ENCODE measurements around the gene TGM5. TPM values are rescaled to one million over a fixed set of nuclear protein-coding genes. Genes with fewer than 3 reads are reported as not detected.

The TGM5 gene
- total and polyA plus RNA-seq, 2 donors (not counting 3 experiments of a cell fraction or from before 2014, with no cell fraction given), result not detected

DNA sequence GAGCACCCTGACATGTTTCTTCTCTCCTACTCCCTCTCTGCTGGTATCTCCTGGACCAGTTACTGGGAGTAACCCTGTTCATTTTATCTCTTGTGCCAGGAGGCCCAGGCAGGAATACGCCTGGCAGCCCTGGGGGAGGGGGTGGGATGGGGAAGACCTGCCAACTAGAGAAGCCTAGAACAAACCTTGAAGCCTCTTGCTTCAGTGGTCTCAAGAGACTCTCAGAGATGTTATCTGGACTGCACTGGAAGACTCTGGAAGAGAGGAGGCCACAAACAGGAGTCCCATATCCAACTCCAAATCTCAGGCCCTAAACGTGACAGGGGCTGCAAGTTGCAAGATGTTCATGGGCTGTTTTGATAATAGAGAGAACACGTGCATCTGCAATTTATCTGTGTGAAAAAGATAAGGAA lies 45.7 kb downstream of the TGM5 start, which contains the start of gene EPB42:
Gene EPB42, minus strand, starts transcription at position 28 of the 413 bp plus-strand sequence. CDS start 193 bp downstream, outside the sequence.
- TF ChIP-seq, protein P1, sequence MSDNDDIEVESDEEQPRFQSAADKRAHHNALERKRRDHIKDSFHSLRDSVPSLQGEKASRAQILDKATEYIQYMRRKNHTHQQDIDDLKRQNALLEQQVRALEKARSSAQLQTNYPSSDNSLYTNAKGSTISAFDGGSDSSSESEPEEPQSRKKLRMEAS (IDR thresholded peaks at IDR 0.05; ENCODE audit: insufficient read depth, insufficient read length), result no peak
- Histone ChIP-seq H3K4me2 (ENCODE audit: insufficient read depth, low read length) (no peak within 1 kb of the TSS), H3K4me1 (ENCODE audit: control insufficient read depth, extremely low read depth, insufficient read depth, low read length) (no peaks in the 10 kb centered on the region), H3K36me3 (ENCODE audit: control insufficient read depth in 2 of 2, extremely low read depth in 1 of 2, insufficient read depth in 2 of 2, low read length in 2 of 2) (no peaks in the 10 kb centered on the region), H3K27me3 (ENCODE audit: control insufficient read depth in 2 of 2, insufficient read depth in 2 of 2, low read length in 2 of 2) (peaks cover 5 to 26% of the 10 kb centered on the region in 2 experiments), H3K9ac (replicated peaks; ENCODE audit: extremely low read depth, insufficient read depth, low read length) (no peak within 1 kb of the TSS), H2AFZ (ENCODE audit: low read depth, low read length) (no peak within 1 kb of the TSS), H3K4me3 (replicated peaks in 1 of 3; ENCODE audit: insufficient read depth in 1 of 3, low read depth in 1 of 3, low read length in 3 of 3) (no peak within 1 kb of the TSS), H3K27ac (ENCODE audit: insufficient read depth, low read depth, low read length) (no peak within 1 kb of the TSS), H4K20me1 (replicated peaks; ENCODE audit: control insufficient read depth, extremely low read depth, insufficient read depth, low read length) (no peaks in the 10 kb centered on the region), H3K9me1 (replicated peaks; ENCODE audit: control insufficient read depth, extremely low read depth, insufficient read depth, low read length) (no peaks in the 10 kb centered on the region), H3K79me2 (ENCODE audit: control insufficient read depth, insufficient read depth, low read length) (no peaks in the 10 kb centered on the region), H3K9me3 (replicated peaks; ENCODE audit: control insufficient read depth, insufficient read depth, low read length) (no peaks in the 10 kb centered on the region)
- intact Hi-C loops (cut with micrococcal nuclease), result no loop called here
- dilution Hi-C loops (cut with MboI; ENCODE audit: extremely low pct_ligation_motif_present, low sequenced_read_pairs), result no loop called here
- FAIRE-seq (no peak), DNase-seq (ENCODE audit: low read depth, low spot score) (no peak)
- CTCF ChIA-PET, result interaction anchor here (0.7 to 10.5 kb wide), 2 partner anchors 59 to 65 kb away, joined by 3 to 427 read pairs; no protein-coding TSS in a partner anchor
- no TSS peak for BruUV-seq (replicated peaks)
- POLR2A ChIA-PET, result no interaction called here

DNA sequence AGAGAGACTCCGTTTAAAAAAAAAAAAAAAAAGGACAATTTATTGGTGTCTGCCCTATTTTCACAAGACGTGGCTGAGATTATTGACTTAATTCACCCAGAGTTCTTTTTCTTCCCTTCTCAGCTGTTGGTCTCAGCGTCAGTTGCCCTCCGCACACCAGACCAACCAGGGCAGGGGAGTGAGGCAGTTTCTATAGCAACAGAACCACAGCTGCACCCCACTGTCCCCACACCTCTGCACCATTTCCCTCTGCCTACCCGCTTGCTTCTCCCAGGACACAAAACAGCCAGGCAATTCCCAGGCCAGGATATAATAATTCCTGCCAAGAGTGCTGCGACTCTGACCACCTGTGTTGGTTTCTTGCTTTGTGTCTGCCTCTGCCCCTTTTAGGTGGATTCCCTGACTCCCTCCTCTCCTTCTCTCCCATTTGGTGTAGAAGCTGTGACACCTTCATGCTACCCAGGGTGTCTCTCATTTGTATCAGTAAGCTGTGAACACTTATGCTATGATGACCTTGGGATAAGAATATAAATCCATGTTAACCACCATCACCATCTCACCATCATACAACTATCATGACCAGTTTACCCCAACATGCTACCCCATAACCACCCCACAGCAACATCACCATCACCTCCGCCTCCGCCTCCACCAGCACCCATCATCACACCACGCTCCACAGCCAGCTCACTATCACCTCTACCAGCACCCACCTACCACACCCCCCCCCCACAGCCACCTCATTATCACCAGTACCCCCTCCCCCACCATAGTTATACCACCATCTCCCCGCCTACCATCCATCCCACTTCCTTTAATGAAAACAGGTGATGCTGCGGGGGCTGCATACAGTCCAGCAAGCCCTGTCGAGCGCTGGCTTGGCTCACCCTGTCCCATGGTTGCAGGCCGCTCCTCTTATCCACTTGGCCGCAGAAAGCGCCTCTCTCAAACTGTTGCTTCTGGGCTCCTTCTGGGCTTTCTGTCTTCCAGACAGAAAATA lies 46.5 kb downstream of the TGM5 start:
- POLR2A ChIA-PET, result interaction anchor here (0.6 kb wide), 1 partner anchor 436 kb away, joined by 3 read pairs; no protein-coding TSS in a partner anchor
- no peaks in the 10 kb centered on the region for H3K79me2 ChIP-seq (ENCODE audit: control insufficient read depth, insufficient read depth, low read length)
- FAIRE-seq, result no peak
- no peak overlapping the region for H3K4me2 ChIP-seq (ENCODE audit: insufficient read depth, low read length)
- H3K9me1 ChIP-seq (replicated peaks; ENCODE audit: control insufficient read depth, extremely low read depth, insufficient read depth, low read length), result no peaks in the 10 kb centered on the region
- no peak overlapping the region for H2AFZ ChIP-seq (ENCODE audit: low read depth, low read length)
- CTCF ChIA-PET, result interaction anchor here (1.1 to 2.4 kb wide), 3 partner anchors 15 to 65 kb away, joined by 3 to 19 read pairs (median 12); no protein-coding TSS in a partner anchor
- no peak overlapping the region for H3K4me3 ChIP-seq (replicated peaks in 1 of 3; ENCODE audit: insufficient read depth in 1 of 3, low read depth in 1 of 3, low read length in 3 of 3)
- intact Hi-C loops (cut with micrococcal nuclease), result no loop called here
- dilution Hi-C loops (cut with MboI; ENCODE audit: extremely low pct_ligation_motif_present, low sequenced_read_pairs), result no loop called here
- TF ChIP-seq JUN (IDR thresholded peaks at IDR 0.05; ENCODE audit: borderline replicate concordance, insufficient read depth, insufficient read length, low read depth), result no peak
- no peak for TF ChIP-seq FOS (IDR thresholded peaks at IDR 0.05; ENCODE audit: borderline replicate concordance, insufficient read depth, low read length)
- no peak for TF ChIP-seq POLR2A (IDR thresholded peaks at IDR 0.05; ENCODE audit: low read depth, low read length)
- TF ChIP-seq, protein P2, sequence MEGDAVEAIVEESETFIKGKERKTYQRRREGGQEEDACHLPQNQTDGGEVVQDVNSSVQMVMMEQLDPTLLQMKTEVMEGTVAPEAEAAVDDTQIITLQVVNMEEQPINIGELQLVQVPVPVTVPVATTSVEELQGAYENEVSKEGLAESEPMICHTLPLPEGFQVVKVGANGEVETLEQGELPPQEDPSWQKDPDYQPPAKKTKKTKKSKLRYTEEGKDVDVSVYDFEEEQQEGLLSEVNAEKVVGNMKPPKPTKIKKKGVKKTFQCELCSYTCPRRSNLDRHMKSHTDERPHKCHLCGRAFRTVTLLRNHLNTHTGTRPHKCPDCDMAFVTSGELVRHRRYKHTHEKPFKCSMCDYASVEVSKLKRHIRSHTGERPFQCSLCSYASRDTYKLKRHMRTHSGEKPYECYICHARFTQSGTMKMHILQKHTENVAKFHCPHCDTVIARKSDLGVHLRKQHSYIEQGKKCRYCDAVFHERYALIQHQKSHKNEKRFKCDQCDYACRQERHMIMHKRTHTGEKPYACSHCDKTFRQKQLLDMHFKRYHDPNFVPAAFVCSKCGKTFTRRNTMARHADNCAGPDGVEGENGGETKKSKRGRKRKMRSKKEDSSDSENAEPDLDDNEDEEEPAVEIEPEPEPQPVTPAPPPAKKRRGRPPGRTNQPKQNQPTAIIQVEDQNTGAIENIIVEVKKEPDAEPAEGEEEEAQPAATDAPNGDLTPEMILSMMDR (IDR thresholded peaks at IDR 0.05; ENCODE audit: extremely low read depth in 1 of 2, insufficient read depth in 1 of 2, low read depth in 1 of 2, low read length in 2 of 2), result no peak
- DNase-seq (ENCODE audit: low read depth, low spot score), result no peak
- BruUV-seq (replicated peaks), result no TSS peak
- H4K20me1 ChIP-seq (replicated peaks; ENCODE audit: control insufficient read depth, extremely low read depth, insufficient read depth, low read length), result no peaks in the 10 kb centered on the region
- H3K4me1 ChIP-seq (ENCODE audit: control insufficient read depth, extremely low read depth, insufficient read depth, low read length), result no peaks in the 10 kb centered on the region
- no peaks in the 10 kb centered on the region for H3K36me3 ChIP-seq (ENCODE audit: control insufficient read depth in 2 of 2, extremely low read depth in 1 of 2, insufficient read depth in 2 of 2, low read length in 2 of 2)
- no peak overlapping the region for H3K27ac ChIP-seq (ENCODE audit: insufficient read depth, low read depth, low read length)
- H3K27me3 ChIP-seq (ENCODE audit: control insufficient read depth in 2 of 2, insufficient read depth in 2 of 2, low read length in 2 of 2), result peaks cover 5 to 26% of the 10 kb centered on the region in 2 experiments
- H3K9ac ChIP-seq (replicated peaks; ENCODE audit: extremely low read depth, insufficient read depth, low read length), result no peak overlapping the region
- no peaks in the 10 kb centered on the region for H3K9me3 ChIP-seq (replicated peaks; ENCODE audit: control insufficient read depth, insufficient read depth, low read length)
